GM12878 (cell line): ENCODE measurements around the gene CLDN15. TPM values are rescaled to one million over a fixed set of nuclear protein-coding genes. Genes with fewer than 3 reads are reported as not detected.

ENCODE experiments used
- ATAC-seq: fragments of 200-7000 bp; cut with Tn5 transposase; 3 replicates; pipeline ENCODE4 v1.9.1; 2020; ENCODE audit warnings: mild to moderate bottlenecking, moderate library complexity
- BruUV-seq: library from RNA; stranded (reverse); fragments of 400-500 nt; replicated peaks from 2 replicates; lab custom pipeline; 2021; lab: Mats Ljungman, UMichigan
- CTCF ChIA-PET: fragments of 300-600 bp; sonication (Branson Sonifier 250); formaldehyde crosslinking; extraction: SDS; loops from one replicate; lab custom pipeline; 2021; ENCODE audit warnings: inconsistent platforms; lab: Yijun Ruan, JAX
- POLR2A ChIA-PET: fragments of 350-600 bp; formaldehyde crosslinking; extraction: SDS; loops from one replicate; lab custom pipeline; 2021; ENCODE audit warnings: inconsistent platforms; lab: Charles Lee
- RAD21 ChIA-PET: fragments of 300-600 bp; sonication (Branson Sonifier 250); formaldehyde crosslinking; loops from one replicate; lab custom pipeline; 2023; ENCODE audit warnings: antibody characterized with exemption; ENCODE audit not compliant: unreplicated experiment; lab: Charles Lee
- SMC1A ChIA-PET: fragments of 300-600 bp; sonication (Branson Sonifier 250); formaldehyde crosslinking; loops from one replicate; lab custom pipeline; 2023; ENCODE audit not compliant: unreplicated experiment, uncharacterized antibody; lab: Charles Lee
- DNase-seq: peaks from one replicate; pipeline ENCODE4 v3.0.0-alpha.2; 2011; ENCODE audit warnings: low read depth, low spot score
- FAIRE-seq: peaks from 3 replicates; lab custom pipeline; 2011; peaks lifted over from hg19 to GRCh38; lab: Jason Lieb, UNC
- H2AFZ ChIP-seq: 2 replicates; pipeline ENCODE4 v1.6.0; 2011; ENCODE audit warnings: low read depth, low read length, control low read depth; ENCODE audit not compliant: control insufficient read depth
- H3K27ac ChIP-seq: 2 replicates; pipeline ENCODE4 v1.5.1; 2011; ENCODE audit warnings: control low read depth; ENCODE audit not compliant: control insufficient read depth, insufficient read depth
- H3K27me3 ChIP-seq, 2 experiments: replicated peaks in 1 of 2; 2 replicates each; pipeline versions ENCODE4 v1.6.0 to v1.6.1; 2011; ENCODE audit warnings: low read length in 1 of 2; ENCODE audit not compliant: control insufficient read depth in 2 of 2, insufficient read depth in 2 of 2
- H3K36me3 ChIP-seq, 2 experiments: 2 replicates each; pipeline ENCODE4 v1.5.1; 2011; ENCODE audit warnings: low read length in 1 of 2; ENCODE audit not compliant: control insufficient read depth in 2 of 2, insufficient read depth in 2 of 2
- H3K4me1 ChIP-seq: 2 replicates; pipeline ENCODE4 v1.6.1; 2011; ENCODE audit warnings: mild to moderate bottlenecking, low read length, moderate library complexity, mixed read lengths; ENCODE audit not compliant: control insufficient read depth, insufficient read depth
- H3K4me2 ChIP-seq: 2 replicates; pipeline ENCODE4 v1.6.0; 2011; ENCODE audit warnings: control low read depth; ENCODE audit not compliant: control insufficient read depth, insufficient read depth
- H3K4me3 ChIP-seq: fragments of 200-600 bp; sonication (generic); 2 replicates; pipeline ENCODE4 v1.5.1; 2016
- H3K79me2 ChIP-seq: 2 replicates; pipeline ENCODE4 v1.6.0; 2011; ENCODE audit warnings: low read length; ENCODE audit not compliant: control insufficient read depth, insufficient read depth
- H3K9ac ChIP-seq: 2 replicates; pipeline ENCODE4 v1.8.0; 2011; ENCODE audit warnings: low read length, control low read depth, mixed read lengths; ENCODE audit not compliant: control insufficient read depth, insufficient read depth
- H3K9me3 ChIP-seq: replicated peaks from 3 replicates; pipeline ENCODE4 v1.5.1; 2011; ENCODE audit warnings: mild to moderate bottlenecking, low read length; ENCODE audit not compliant: control insufficient read depth, insufficient read depth
- H4K20me1 ChIP-seq: 2 replicates; pipeline ENCODE4 v1.6.0; 2011; ENCODE audit not compliant: control insufficient read depth, insufficient read depth
- SREBF1 ChIP-seq: IDR thresholded peaks from 2 replicates; pipeline ENCODE4 v1.6.1; 2012; ENCODE audit warnings: mild to moderate bottlenecking, low read length
- ZNF207 ChIP-seq: fragments of 450-650 bp; IDR thresholded peaks from 2 replicates; pipeline ENCODE4 v1.6.1; 2014; ENCODE audit warnings: antibody characterized with exemption, mild to moderate bottlenecking, borderline replicate concordance
- WGBS: methylation state at CpG from one replicate; pipeline ENCODE4 v1.1.6; 2016; ENCODE audit warnings: low lambda C conversion rate; ENCODE audit not compliant: insufficient replicate concordance, insufficient coverage; ENCODE audit errors: missing lambda C conversion rate; 5-methylcytosine and 5-hydroxymethylcytosine counted together
- in situ Hi-C: fragments of 300-500 bp; cut with MboI; formaldehyde crosslinking; loops from 9 replicates; pipeline ENCODE4 v1.14.3; 2018; ENCODE audit warnings: mixed read lengths
- intact Hi-C: fragments of 100-400 bp; cut with micrococcal nuclease; formaldehyde crosslinking; loops from one replicate; pipeline ENCODE4 v1.14.2; 2022; ENCODE audit not compliant: unreplicated experiment
- polyA plus RNA-seq, 11 experiments: library from polyadenylated mRNA; depleted of rRNA in 4 of 11; unstranded in 6 of 11; stranded (reverse) in 5 of 11; fragments of >200 nt; fragmentation: Nextera tagmentation in 4 of 11; fragmentation: Illumina TruSeq in 1 of 11; extraction: Ambion mirVana in 4 of 11; extraction: Trizol in 1 of 11; gene quantifications; 1 replicate in 1 of 11; 2 replicates in 10 of 11; pipeline versions ENCODE4 v1.2.1 to v1.2.3, GENCODE V29; 2011 to 2016; ENCODE audit warnings: inconsistent platforms in 2 of 11, missing spikeins in 2 of 11, low read depth in 1 of 11
- total RNA-seq, 4 experiments: library from RNA; depleted of rRNA in 3 of 4; stranded (reverse); fragments of >200 nt in 3 of 4; fragmentation: Illumina TruSeq in 1 of 4; extraction: Trizol in 1 of 4; gene quantifications; 2 replicates each; pipeline versions ENCODE4 v1.2.1 to v1.2.3, GENCODE V29; 2013 to 2021
- TF ChIP-seq, protein P1 (sequence below): fragments of 450-650 bp; formaldehyde crosslinking; IDR thresholded peaks from 2 replicates; pipeline ENCODE4 v1.5.0; 2022; ENCODE audit warnings: mild to moderate bottlenecking, missing genetic modification characterization

Gene CLDN15
- total and polyA plus RNA-seq, 10 of the 15 experiments (the other 5 are each of a cell fraction or from before 2014, with no cell fraction given): 0.47 to 15.0 (median 6.6) TPM

DNA sequence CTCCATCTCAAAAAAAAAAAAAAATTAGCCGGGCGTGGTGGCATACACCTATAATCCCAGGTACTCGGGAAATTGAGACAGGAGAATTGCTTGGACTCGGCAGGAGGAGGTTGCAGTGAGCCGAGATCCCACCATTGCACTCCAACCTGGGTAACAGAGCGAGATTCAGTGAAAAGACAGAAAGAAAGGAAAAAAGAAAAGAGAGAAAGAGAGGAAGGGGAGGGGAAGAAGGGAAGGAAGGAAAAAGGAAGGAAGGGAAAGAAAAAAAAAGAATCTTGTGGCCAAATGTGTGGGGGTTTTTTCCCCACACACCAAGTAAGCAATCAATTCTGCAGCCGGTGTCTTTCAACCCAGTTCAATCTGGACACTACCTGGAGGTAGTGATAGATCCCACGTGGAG lies 48.5 kb downstream of the CLDN15 start:
- TF ChIP-seq, protein P1, sequence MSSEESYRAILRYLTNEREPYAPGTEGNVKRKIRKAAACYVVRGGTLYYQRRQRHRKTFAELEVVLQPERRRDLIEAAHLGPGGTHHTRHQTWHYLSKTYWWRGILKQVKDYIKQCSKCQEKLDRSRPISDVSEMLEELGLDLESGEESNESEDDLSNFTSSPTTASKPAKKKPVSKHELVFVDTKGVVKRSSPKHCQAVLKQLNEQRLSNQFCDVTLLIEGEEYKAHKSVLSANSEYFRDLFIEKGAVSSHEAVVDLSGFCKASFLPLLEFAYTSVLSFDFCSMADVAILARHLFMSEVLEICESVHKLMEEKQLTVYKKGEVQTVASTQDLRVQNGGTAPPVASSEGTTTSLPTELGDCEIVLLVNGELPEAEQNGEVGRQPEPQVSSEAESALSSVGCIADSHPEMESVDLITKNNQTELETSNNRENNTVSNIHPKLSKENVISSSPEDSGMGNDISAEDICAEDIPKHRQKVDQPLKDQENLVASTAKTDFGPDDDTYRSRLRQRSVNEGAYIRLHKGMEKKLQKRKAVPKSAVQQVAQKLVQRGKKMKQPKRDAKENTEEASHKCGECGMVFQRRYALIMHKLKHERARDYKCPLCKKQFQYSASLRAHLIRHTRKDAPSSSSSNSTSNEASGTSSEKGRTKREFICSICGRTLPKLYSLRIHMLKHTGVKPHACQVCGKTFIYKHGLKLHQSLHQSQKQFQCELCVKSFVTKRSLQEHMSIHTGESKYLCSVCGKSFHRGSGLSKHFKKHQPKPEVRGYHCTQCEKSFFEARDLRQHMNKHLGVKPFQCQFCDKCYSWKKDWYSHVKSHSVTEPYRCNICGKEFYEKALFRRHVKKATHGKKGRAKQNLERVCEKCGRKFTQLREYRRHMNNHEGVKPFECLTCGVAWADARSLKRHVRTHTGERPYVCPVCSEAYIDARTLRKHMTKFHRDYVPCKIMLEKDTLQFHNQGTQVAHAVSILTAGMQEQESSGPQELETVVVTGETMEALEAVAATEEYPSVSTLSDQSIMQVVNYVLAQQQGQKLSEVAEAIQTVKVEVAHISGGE (CRISPR knock-in tag): no peak
- no peak for TF ChIP-seq SREBF1
- no peak for TF ChIP-seq ZNF207
- SMC1A ChIA-PET: no interaction called here
- ATAC-seq (no peak), DNase-seq (no peak), FAIRE-seq (no peak)
- H3K4me2 ChIP-seq: no peak overlapping the region
- in situ Hi-C loops: no loop called here
- H3K9me3 ChIP-seq: no peaks in the 10 kb centered on the region
- no peaks in the 10 kb centered on the region for H3K4me1 ChIP-seq
- no peak overlapping the region for H3K4me3 ChIP-seq
- H4K20me1 ChIP-seq: no peaks in the 10 kb centered on the region
- H3K27ac ChIP-seq: no peak overlapping the region
- H2AFZ ChIP-seq: no peak overlapping the region
- BruUV-seq: no TSS peak
- H3K27me3 ChIP-seq: no peaks in the 10 kb centered on the region; a peak in 1 of 4 replicates
- H3K9ac ChIP-seq: no peak overlapping the region
- CTCF ChIA-PET: interaction anchor here (0.6 to 8.3 kb wide), 3 partner anchors 17 to 93 kb away, joined by 3 to 248 read pairs (median 3); no protein-coding TSS in a partner anchor
- H3K79me2 ChIP-seq: no peaks in the 10 kb centered on the region
- intact Hi-C loops: no loop called here
- POLR2A ChIA-PET: no interaction called here
- H3K36me3 ChIP-seq: no peaks in the 10 kb centered on the region
- WGBS: 33% methylated on average over 6 of the region's 8 CpGs
- RAD21 ChIA-PET: no interaction called here
